Eye (tissue), 1 donor: ENCODE measurements around the gene CYP26B1.

ENCODE experiments used
- DNase-seq: peaks from one replicate; pipeline ENCODE4 v3.0.0-alpha.2; 2015

The CYP26B1 gene

GRCh38 chr2:72154386-72154975 lies 6.8 kb upstream of the CYP26B1 start:
- peak; percentile 54 for DNase-seq

GRCh38 chr2:72153924-72154323 lies 6.3 kb upstream of the CYP26B1 start:
- DNase-seq: no peak

GRCh38 chr2:72153026-72153791 lies 5.5 kb upstream of the CYP26B1 start:
- no peak for DNase-seq

DNA sequence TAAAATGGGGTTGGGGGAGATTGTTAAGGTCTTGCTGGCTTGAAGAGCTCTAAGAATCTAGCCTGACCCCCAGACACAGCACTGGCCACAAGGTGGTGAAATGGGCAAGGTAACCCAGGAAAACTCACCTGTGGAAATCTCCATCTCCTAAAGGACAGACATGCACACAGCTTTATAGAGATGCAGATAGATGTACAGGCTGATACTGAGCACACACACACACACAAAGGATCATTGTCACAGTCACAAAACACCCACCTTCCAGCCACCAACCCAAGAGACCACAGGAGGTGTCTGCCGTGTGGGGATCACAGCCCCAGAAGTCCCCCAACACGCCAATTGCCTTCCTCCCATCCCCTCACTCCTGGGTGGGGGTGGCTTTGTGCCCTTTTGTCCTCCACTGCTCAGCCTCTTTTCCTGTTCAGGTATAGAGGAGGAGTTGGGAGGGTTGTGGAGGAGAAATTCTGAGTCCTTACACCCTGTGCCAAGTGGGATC lies 3.2 kb upstream of the CYP26B1 start:
- no peak for DNase-seq

GRCh38 chr2:72150157-72150860 lies 2.6 kb upstream of the CYP26B1 start:
- peak; percentile 97 for DNase-seq

DNA sequence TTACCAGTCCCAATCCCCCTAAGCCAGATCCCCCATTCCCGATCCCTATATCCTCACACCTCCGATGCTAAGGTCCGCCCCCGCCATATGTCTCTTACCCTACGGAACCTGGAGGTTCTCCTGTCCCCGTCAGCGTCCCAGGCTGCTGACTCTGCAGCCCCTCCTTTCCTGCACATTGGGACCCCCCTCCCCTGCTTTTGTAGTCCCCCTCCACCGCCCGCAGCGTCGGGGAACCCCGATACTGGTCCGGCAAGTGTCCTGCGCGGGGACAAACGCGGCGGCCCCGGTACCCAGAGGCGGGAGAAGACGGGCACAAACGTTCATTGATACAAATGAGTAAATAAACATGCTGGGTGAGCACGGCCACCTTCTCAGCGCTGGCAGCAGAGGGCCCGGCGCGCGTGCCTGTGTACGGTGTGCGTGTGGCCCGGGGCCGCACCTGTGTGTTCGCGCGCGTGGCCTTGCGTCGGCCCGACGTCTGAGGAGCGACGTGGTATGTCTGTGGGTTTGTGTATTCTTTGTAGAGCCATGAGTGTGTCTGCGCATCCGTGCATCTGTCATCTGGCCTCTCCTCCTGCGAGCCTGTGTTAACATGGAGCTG lies 2.0 kb upstream of the CYP26B1 start:
- no peak for DNase-seq

- DNase-seq: peak; percentile 70
Measured at GRCh38 chr2:72148837-72149555, 1.3 kb upstream of the CYP26B1 start.

DNA sequence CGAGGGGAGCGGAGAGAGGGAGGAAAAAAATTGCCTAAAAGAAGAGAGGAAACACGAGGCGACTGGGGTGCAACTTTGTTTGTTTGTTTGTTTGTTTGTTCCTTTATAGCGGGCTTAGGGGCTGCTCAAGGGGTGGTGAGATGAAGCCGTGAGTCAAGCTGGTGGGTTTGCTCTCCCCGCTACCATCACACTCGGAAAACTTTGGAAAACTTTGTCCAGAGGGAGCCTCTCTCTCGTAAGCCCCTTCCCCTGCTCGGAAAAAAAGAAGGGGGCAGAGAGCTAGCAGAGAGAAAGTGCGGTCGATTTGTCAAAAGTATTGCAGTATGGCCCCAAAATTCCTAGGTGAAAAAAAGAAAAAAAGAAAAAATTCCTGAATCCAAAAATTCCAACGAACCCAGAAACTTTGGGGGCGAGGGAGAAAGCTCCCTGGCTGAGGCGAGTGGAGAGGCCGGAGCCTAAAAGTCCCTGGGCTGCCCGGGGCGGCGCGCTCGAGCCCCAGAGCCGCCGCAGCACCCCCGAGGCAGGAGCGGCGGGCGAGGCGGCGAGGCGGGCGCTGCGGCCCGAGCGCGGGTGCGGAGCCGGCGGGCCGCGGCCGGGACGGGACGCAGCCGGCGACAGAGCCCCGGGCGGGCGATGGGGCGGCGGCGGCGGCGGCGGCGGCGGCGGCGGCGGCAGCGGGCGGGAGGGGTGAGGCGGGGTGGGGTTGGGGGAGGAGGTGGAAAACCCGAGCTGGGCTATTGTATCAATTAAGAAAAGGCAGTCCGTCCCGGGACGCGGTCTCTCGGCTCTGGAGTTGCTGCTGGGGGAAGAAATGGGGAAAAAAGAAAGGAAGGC lies 558 bp upstream of the CYP26B1 start:
- peak; percentile 63 for DNase-seq

DNA sequence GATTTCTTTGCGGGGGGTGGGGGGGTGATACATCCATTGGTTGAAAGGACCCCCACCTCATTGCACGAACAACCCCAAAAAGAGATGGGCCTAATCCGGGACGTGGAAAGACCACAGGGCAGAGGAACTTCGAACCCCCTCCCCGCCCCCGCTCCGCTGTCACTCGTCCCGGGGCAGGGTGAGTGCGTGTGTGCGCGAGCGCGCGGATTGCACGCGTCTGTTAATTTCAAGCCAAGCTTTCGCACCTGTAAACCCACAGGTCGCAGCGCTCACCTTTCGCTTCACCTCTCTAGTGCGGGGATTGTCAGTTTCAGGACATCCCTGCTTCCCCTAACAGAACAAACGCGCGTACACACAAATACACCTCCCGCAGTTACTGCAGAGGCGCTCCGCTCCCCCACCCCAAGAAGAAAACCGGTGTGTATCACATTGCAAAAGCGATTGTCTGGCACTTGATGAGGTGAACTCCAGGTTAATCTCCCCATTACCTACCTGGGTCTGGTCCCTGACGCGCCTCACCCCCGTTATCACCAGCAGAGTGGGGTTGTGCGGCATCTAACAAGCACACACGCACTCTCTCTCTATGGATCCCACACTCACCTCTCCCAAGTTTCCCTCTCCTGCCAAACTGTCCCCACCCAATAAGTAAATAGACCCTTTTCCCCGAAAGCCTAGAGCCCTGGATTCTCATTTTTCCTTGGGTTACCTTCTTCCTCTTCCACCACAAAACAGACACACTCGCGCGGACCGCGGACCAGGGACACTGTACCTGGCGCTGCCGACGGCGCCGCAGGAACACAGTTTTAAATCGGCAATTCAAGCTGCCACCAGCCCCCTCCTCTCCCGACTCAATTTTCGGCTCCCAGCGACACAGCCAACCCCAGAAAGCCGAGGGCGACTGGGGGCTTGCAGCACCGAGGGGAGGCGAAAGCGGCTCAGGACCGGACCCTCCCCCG lies 1.0 kb downstream of the CYP26B1 start:
- DNase-seq: peak; percentile 64

DNA sequence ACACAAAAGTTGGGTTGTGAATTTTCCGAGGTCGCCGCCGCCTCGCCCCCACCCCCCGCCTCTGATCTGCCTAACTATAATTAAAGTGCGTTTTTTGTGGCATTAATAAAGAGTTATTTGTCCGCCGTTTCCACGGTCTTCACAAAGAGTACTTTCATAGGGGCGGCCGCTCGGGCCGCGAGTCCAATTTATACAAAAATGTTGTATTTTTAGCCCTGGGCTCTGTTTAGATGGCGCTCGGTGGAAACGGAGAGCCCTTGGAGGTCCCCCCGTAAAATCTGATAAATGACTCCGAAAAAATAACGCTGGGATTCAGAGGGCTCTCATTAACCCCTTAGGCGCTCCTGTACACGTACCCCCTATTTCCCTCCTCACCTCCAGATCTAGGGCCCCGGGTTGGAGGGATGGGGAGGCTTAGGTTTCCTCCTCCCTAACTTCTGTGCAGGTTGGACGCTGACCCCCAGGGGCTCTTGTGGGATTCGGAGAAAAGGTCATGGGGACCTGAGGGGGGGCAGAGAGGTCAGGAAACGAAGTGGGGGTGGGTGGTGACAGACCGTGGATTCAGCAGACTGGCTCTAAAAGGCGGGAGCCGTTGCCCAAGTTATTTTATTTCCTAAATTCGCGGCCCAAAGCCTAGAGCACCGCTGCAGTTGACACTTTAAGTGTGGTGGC lies 1.9 kb downstream of the CYP26B1 start:
- peak; percentile 51 for DNase-seq

GRCh38 chr2:72145289-72145657 lies 2.4 kb downstream of the CYP26B1 start:
- peak; percentile 76 for DNase-seq

GRCh38 chr2:72144632-72145288 lies 2.9 kb downstream of the CYP26B1 start:
- peak; percentile 55 for DNase-seq

- peak; percentile 60 for DNase-seq
Measured at GRCh38 chr2:72144274-72144631, 3.4 kb downstream of the CYP26B1 start.

- peak; percentile 73 for DNase-seq
Measured at GRCh38 chr2:72143441-72144273, 4.0 kb downstream of the CYP26B1 start.

DNA sequence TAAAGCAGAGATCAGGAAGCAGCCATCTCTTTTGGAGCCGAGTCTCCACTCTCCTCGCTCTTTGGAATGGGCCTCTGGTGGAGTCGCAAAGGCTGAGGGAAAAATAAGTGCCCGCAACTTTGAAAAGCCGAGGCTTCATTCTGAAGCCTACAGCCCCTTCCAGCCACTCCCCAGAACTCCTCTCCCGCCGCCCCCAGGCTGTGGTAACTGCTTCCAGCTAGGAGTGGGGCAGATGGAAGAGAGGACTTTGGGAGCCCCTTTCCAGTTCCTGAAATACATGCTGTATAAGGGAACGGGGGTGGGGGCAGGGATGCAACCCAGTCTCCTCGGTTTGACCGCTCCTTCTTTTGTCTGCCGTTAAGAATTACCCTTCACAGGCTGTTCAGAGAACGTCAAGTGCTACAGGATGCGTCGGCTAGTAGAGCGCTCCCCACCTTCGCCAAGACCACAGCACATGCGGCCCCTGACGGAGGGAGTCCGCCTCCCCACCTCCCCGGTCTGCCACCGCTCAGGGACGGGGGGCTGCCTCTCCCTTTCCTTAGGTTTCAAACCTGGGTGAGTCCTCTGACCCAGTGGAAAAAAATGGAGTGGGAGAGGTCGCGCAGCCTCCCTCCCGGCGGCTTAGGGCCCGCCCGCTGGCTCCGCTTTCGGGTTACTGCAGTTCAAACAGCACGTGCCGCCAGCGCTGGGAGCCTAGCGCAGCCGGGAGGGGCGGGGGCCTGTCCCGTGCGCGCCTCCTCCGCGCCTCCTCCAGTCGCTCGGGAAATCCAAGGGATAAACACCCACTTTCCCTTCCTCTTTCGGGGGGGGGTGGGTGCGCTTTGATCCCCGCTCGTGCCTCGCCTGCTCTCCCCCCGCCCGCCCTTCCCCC lies 4.9 kb downstream of the CYP26B1 start:
- DNase-seq: peak; percentile 83

GRCh38 chr2:72141881-72142451 lies 5.7 kb downstream of the CYP26B1 start:
- DNase-seq: no peak

- DNase-seq: no peak
Measured at GRCh38 chr2:72141032-72141645, 6.5 kb downstream of the CYP26B1 start.
